Right lobe of liver (tissue), 6 donors: ENCODE measurements around the gene PPP1CB. TPM values are rescaled to one million over a fixed set of nuclear protein-coding genes. Genes with fewer than 3 reads are reported as not detected.
"Not testable (repeated sequence)": the region's sequence is repeated elsewhere in the genome, so short reads cannot be mapped to it uniquely, and the experiment has no call there.

Experiments
- ATAC-seq, 4 donors: fragments of 200-7000 bp; cut with Tn5 transposase; one replicate each; pipeline ENCODE4 v1.9.1; 2020; ENCODE audit warnings: mild to moderate bottlenecking in 4 of 4, moderate library complexity in 4 of 4
- DNase-seq, 3 donors: peaks; one replicate each; pipeline ENCODE4 v3.0.0-alpha.2; 2020
- H3K27ac ChIP-seq, 3 donors: fragments of 200-600 bp; one replicate each; pipeline ENCODE4 v1.8.0; 2022
- H3K27me3 ChIP-seq, 2 donors: fragments of 200-600 bp; one replicate each; pipeline ENCODE4 v1.8.0; 2022
- H3K36me3 ChIP-seq, 4 donors: fragments of 200-600 bp; sonication (generic) in 1 of 4; one replicate each; pipeline versions ENCODE4 v1.5.1 to v1.8.0; 2017 to 2022; ENCODE audit warnings: control low read depth in 1 of 4
- H3K4me1 ChIP-seq, 4 donors: fragments of 200-600 bp; sonication (generic) in 1 of 4; one replicate each; pipeline versions ENCODE4 v1.5.1 to v1.8.0; 2017 to 2022; ENCODE audit warnings: control low read depth in 1 of 4
- H3K4me3 ChIP-seq, 3 donors: fragments of 200-600 bp; one replicate each; pipeline ENCODE4 v1.8.0; 2022
- H3K9me3 ChIP-seq, 4 donors: fragments of 200-600 bp; sonication (generic) in 1 of 4; one replicate each; pipeline versions ENCODE4 v1.5.1 to v1.8.0; 2017 to 2022; ENCODE audit warnings: control low read depth in 1 of 4
- CTCF ChIP-seq, 4 donors: fragments of 200-600 bp in 3 of 4; fragments of 450-650 bp in 1 of 4; IDR thresholded peaks; one replicate each; pipeline versions ENCODE4 v1.5.1 to v1.8.0; 2016 to 2022; ENCODE audit warnings: antibody characterized with exemption in 4 of 4, mild to moderate bottlenecking in 2 of 4
- POLR2A ChIP-seq: fragments of 450-650 bp; IDR thresholded peaks from one replicate; pipeline ENCODE4 v1.6.1; 2017; ENCODE audit warnings: antibody characterized with exemption, mild to moderate bottlenecking
- WGBS: methylation state at CpG from one replicate; pipeline ENCODE4 v1.1.6; 2018; ENCODE audit warnings: low coverage, low lambda C conversion rate; ENCODE audit not compliant: insufficient coverage; ENCODE audit errors: missing lambda C conversion rate; 5-methylcytosine and 5-hydroxymethylcytosine counted together
- intact Hi-C, 2 donors: fragments of 100-400 bp; cut with DNase I; formaldehyde crosslinking; loops; one replicate each; pipeline versions ENCODE4 v1.11.2 to v1.14.1; 2022
- total RNA-seq, 6 experiments: library from RNA; depleted of rRNA in 2 of 6; stranded (reverse); fragments of >200 nt in 2 of 6; fragmentation: NEBNext Ultra II Directional in 3 of 6; extraction: Animal tissue kit (Norgen Biotek cat#: 25700) in 3 of 6; gene quantifications; one replicate each; pipeline versions ENCODE4 v1.1.0 to v1.2.4, GENCODE V29; 2016 to 2023
- donor health status: DM: no; HTN: yes; CAD: no.
- donor health status: DM: no; HTN: no; CAD: no.
- donor health status: DM: no; HTN: no; CAD: no.
- donor health status: DM: no; HTN: yes; CAD: no.
- donor health status: DM: no; HTN: yes; CAD: no.

The PPP1CB gene
- total RNA-seq, 6 experiments from 2014 or later, result 55.7 to 86.3 (median 71.4) TPM

- Histone ChIP-seq H3K9me3 (no peaks in the 10 kb centered on the region), H3K27ac (no peak overlapping the region), H3K4me3 (no peak overlapping the region), H3K4me1 (no peaks in the 10 kb centered on the region), H3K36me3 (peaks cover 0 to 54% (median 20%) of the 10 kb centered on the region in 4 donors), H3K27me3 (no peaks in the 10 kb centered on the region)
- ATAC-seq (no peak), DNase-seq (no peak)
- intact Hi-C loops, result no loop called here
- WGBS, result 86% methylated on average over 3 of the region's 5 CpGs
- TF ChIP-seq POLR2A, result no peak
- TF ChIP-seq CTCF (IDR thresholded peaks at IDR 0.05), result no peak
Observed at GRCh38 chr2:28778392-28778791, 26.8 kb downstream of the PPP1CB start.

- 91% methylated on average over 2 of the region's 2 CpGs for WGBS
- TF ChIP-seq CTCF (IDR thresholded peaks at IDR 0.05), result no peak
- no peak for TF ChIP-seq POLR2A
- no peak overlapping the region for H3K4me3 ChIP-seq
- DNase-seq, result no peak
- no peaks in the 10 kb centered on the region for H3K9me3 ChIP-seq
- no peak overlapping the region for H3K27ac ChIP-seq
- intact Hi-C loops, result no loop called here
- no peaks in the 10 kb centered on the region for H3K4me1 ChIP-seq
- H3K27me3 ChIP-seq, result no peaks in the 10 kb centered on the region
- peaks cover 0 to 60% (median 23%) of the 10 kb centered on the region in 4 donors for H3K36me3 ChIP-seq
- peak in 1 of 4 donors; percentile 27 for ATAC-seq
Observed at GRCh38 chr2:28779001-28779400, 27.4 kb downstream of the PPP1CB start.

- H3K9me3 ChIP-seq, result no peaks in the 10 kb centered on the region
- no peak for ATAC-seq
- no peak overlapping the region for H3K27ac ChIP-seq
- H3K4me3 ChIP-seq, result no peak overlapping the region
- TF ChIP-seq CTCF (IDR thresholded peaks at IDR 0.05) (no peak), POLR2A (no peak)
- no peak for DNase-seq
- 96% methylated on average over 2 of the region's 2 CpGs for WGBS
- no peaks in the 10 kb centered on the region for H3K4me1 ChIP-seq
- intact Hi-C loops, result no loop called here
- no peaks in the 10 kb centered on the region for H3K27me3 ChIP-seq
- peaks cover 0 to 65% (median 29%) of the 10 kb centered on the region in 4 donors for H3K36me3 ChIP-seq
Observed at GRCh38 chr2:28780496-28780895, 28.9 kb downstream of the PPP1CB start.

- H3K27ac ChIP-seq, result no peak overlapping the region
- no peaks in the 10 kb centered on the region for H3K4me1 ChIP-seq
Observed at GRCh38 chr2:28782423-28782822, 30.8 kb downstream of the PPP1CB start.

GRCh38 chr2:28784570-28784969, 32.9 kb downstream of the PPP1CB start:
- intact Hi-C loops, H3K27me3 ChIP-seq, DNase-seq, H3K9me3 ChIP-seq, H3K4me1 ChIP-seq, H3K27ac ChIP-seq, H3K4me3 ChIP-seq, ATAC-seq: not testable (repeated sequence)
- H3K36me3 ChIP-seq, result peaks cover under 1 to 78% (median 49%) of the 10 kb centered on the region in 4 donors
- 89% methylated on average over 6 of the region's 7 CpGs for WGBS

More at GRCh38 chr2:28782423-28782822, 30.8 kb downstream of the PPP1CB start:
- ATAC-seq, result no peak
- TF ChIP-seq CTCF (IDR thresholded peaks at IDR 0.05) (no peak), POLR2A (no peak)
- intact Hi-C loops, result no loop called here
- WGBS, result 66% methylated on average over 3 of the region's 3 CpGs
- H3K27me3 ChIP-seq, result no peaks in the 10 kb centered on the region
- no peak overlapping the region for H3K4me3 ChIP-seq
- no peak for DNase-seq
- H3K36me3 ChIP-seq, result peaks cover 0 to 78% (median 37%) of the 10 kb centered on the region in 4 donors
- H3K9me3 ChIP-seq, result no peaks in the 10 kb centered on the region
